ENCODE measurements around the gene BICC1. TPM values are rescaled to one million over a fixed set of nuclear protein-coding genes. Genes with fewer than 3 reads are reported as not detected.

The BICC1 gene
- total and polyA plus RNA-seq, 10 donors: 0.86 to 5.4 (median 3.5) TPM

DNA sequence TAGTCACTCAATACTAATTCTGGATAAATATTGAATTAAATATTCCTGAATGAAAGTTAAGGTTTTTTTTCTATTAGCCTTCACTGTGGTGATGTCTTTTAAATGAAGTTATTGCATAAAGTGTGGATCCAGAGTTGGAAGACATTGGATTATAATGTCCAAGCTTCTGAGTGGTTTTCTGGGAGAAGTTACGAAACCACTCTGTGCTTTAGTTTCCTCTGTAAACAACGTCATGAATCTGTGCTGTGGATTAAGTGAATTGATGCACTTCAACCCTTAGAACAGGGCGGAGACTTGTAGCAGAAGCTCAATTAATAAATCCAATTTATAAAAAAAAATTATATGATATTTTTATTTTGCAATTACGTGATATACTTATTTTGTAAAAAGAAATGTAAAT, 271.7 kb downstream of the BICC1 start:
- peaks cover 0 to 4% (median 0%) of the 10 kb centered on the region in 6 donors for H3K4me1 ChIP-seq
- DNase-seq: no peak
- intact Hi-C loops (cut with DNase I; ENCODE audit: low total_unique reads): no loop called here
- no peaks in the 10 kb centered on the region for H3K9me3 ChIP-seq
- no peaks in the 10 kb centered on the region for H3K27me3 ChIP-seq (replicated peaks in 1 of 7)
- WGBS, 5 donors: 66 to 83% (median 71%) methylated on average over 4 of the region's 4 CpGs
- H3K27ac ChIP-seq: no peak overlapping the region
- H3K36me3 ChIP-seq: no peaks in the 10 kb centered on the region
- no peak overlapping the region for H3K4me3 ChIP-seq
- TF ChIP-seq, protein P1, sequence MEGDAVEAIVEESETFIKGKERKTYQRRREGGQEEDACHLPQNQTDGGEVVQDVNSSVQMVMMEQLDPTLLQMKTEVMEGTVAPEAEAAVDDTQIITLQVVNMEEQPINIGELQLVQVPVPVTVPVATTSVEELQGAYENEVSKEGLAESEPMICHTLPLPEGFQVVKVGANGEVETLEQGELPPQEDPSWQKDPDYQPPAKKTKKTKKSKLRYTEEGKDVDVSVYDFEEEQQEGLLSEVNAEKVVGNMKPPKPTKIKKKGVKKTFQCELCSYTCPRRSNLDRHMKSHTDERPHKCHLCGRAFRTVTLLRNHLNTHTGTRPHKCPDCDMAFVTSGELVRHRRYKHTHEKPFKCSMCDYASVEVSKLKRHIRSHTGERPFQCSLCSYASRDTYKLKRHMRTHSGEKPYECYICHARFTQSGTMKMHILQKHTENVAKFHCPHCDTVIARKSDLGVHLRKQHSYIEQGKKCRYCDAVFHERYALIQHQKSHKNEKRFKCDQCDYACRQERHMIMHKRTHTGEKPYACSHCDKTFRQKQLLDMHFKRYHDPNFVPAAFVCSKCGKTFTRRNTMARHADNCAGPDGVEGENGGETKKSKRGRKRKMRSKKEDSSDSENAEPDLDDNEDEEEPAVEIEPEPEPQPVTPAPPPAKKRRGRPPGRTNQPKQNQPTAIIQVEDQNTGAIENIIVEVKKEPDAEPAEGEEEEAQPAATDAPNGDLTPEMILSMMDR (IDR thresholded peaks at IDR 0.05 in 8 of 11, conservative IDR thresholded peaks at IDR 0.05 in 3 of 11): no peak
- TF ChIP-seq POLR2A (IDR thresholded peaks at IDR 0.05): no peak
- no peak for TF ChIP-seq POLR2AphosphoS5 (IDR thresholded peaks at IDR 0.05)

DNA sequence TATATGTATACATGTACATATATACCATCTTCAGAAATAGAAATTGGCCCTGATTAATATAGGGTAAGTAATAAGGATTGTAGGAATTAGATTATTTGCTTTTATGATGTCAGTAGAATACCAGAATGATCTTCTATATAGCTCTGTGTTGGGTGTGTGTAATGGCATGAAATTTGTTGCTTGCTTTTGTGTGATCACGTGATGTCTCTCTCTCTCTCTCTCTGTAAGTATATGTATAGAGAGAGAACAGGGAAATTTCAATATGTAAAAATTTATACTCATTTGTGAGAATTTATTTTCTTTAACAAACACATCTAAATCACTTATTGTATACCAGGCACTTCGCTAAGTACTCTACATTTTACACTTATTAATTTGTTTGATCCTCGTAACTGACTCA, 272.7 kb downstream of the BICC1 start:
- DNase-seq: no peak
- TF ChIP-seq POLR2AphosphoS5 (IDR thresholded peaks at IDR 0.05) (no peak), POLR2A (IDR thresholded peaks at IDR 0.05) (no peak)
- TF ChIP-seq, protein P1 (IDR thresholded peaks at IDR 0.05 in 8 of 11, conservative IDR thresholded peaks at IDR 0.05 in 3 of 11): no peak
- 88 to 93% (median 89%) methylated on average over 3 of the region's 3 CpGs for WGBS, 5 donors
- Histone ChIP-seq H3K27me3 (replicated peaks in 1 of 7) (no peaks in the 10 kb centered on the region), H3K9me3 (no peaks in the 10 kb centered on the region), H3K27ac (no peak overlapping the region), H3K4me3 (no peak overlapping the region), H3K4me1 (peaks cover 0 to 4% (median 0%) of the 10 kb centered on the region in 6 donors), H3K36me3 (no peaks in the 10 kb centered on the region)
- intact Hi-C loops (cut with DNase I; ENCODE audit: low total_unique reads): no loop called here

DNA sequence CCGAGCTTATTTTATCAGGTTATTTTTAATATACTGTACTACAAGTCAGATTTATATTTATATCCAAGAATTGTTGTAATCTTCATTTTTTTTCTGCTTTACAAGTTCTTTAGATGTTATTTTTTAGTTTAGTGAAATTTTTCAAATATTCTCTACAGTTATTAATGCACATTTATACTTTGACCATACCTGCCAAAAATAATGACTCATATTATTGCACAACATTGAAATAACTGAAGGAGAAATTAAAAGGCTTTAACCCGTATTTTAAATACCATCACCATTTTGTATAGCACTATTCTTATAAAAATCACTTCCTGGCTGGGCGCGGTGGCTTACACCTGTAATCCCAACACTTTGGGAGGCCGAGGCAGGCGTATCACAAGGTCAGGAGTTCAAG, 278.5 kb downstream of the BICC1 start:
- Histone ChIP-seq H3K4me3 (no peak overlapping the region), H3K36me3 (no peaks in the 10 kb centered on the region), H3K4me1 (no peaks in the 10 kb centered on the region), H3K9me3 (no peaks in the 10 kb centered on the region), H3K27me3 (replicated peaks in 1 of 7) (no peaks in the 10 kb centered on the region), H3K27ac (no peak overlapping the region)
- intact Hi-C loops (cut with DNase I; ENCODE audit: low total_unique reads): no loop called here
- 87 to 93% (median 90%) methylated on average over 6 of the region's 6 CpGs for WGBS, 5 donors
- no peak for TF ChIP-seq POLR2A (IDR thresholded peaks at IDR 0.05)
- TF ChIP-seq, protein P1 (IDR thresholded peaks at IDR 0.05 in 8 of 11, conservative IDR thresholded peaks at IDR 0.05 in 3 of 11): no peak
- no peak for TF ChIP-seq POLR2AphosphoS5 (IDR thresholded peaks at IDR 0.05)
- DNase-seq: no peak

DNA sequence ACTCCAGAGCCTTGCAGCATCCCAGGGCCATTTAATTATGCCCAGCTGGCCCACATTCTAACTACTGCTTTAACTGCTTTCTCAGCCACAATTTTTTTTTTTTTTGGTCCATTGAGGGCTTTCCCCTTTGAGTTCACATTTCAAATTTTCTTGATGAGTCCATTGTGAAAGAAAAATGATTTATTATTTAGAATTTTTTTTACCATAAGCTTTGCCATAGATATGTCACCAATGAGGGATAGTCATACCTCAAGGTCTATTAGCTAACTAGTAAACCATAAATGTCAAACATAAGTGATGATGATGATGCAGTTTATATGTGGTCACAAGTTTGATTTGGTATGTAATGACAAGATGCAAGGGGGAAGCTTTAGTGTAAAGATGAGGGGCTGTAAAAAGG, 282.9 kb downstream of the BICC1 start:
- intact Hi-C loops (cut with DNase I; ENCODE audit: low total_unique reads): no loop called here
- Histone ChIP-seq H3K4me3 (no peak overlapping the region), H3K9me3 (no peaks in the 10 kb centered on the region), H3K4me1 (no peaks in the 10 kb centered on the region), H3K27ac (no peak overlapping the region), H3K36me3 (no peaks in the 10 kb centered on the region), H3K27me3 (replicated peaks in 1 of 7) (no peaks in the 10 kb centered on the region)
- TF ChIP-seq, protein P1 (IDR thresholded peaks at IDR 0.05 in 8 of 11, conservative IDR thresholded peaks at IDR 0.05 in 3 of 11): no peak
- TF ChIP-seq POLR2AphosphoS5 (IDR thresholded peaks at IDR 0.05) (no peak), POLR2A (IDR thresholded peaks at IDR 0.05) (no peak)
- DNase-seq: no peak

Data from spleen (tissue), 11 donors.